Smooth muscle cell of trachea (primary cell): ENCODE measurements around the gene SLIT1. TPM values are rescaled to one million over a fixed set of nuclear protein-coding genes. Genes with fewer than 3 reads are reported as not detected.

Experiments used
- total RNA-seq: library from RNA; depleted of rRNA; stranded (reverse); fragments of >200 nt; gene quantifications from 2 replicates; pipeline ENCODE4 v1.2.1, GENCODE V29; 2014

SLIT1 gene
- total RNA-seq = under 0.01 and 0.17 TPM in 2 replicates

GRCh38 chr10:97185326-97186058 lies at the start of gene SLIT1:
Gene SLIT1 (minus strand): TSS chr10:97185959. CDS start chr10:97185674, 285 bp downstream.

Other genes starting within 250 kb of the SLIT1 start
- 3.5 and 11.5 TPM in 2 replicates for gene ARHGAP19, start 106.7 kb upstream of the SLIT1 start, total RNA-seq
- gene FRAT1, start 133.3 kb upstream of the SLIT1 start, total RNA-seq = 3.3 and 3.8 TPM in 2 replicates
- gene FRAT2, start 148.8 kb upstream of the SLIT1 start, total RNA-seq = 4.2 and 5.8 TPM in 2 replicates
- 11.8 and 17.9 TPM in 2 replicates for gene RRP12, start 215.4 kb upstream of the SLIT1 start, total RNA-seq
- gene PGAM1, start 240.2 kb upstream of the SLIT1 start, total RNA-seq = 450 and 544 TPM in 2 replicates